ENCODE data around the gene UNKL.

UNKL gene

GRCh38 chr16:1387331-1387730 is 27.2 kb downstream of the UNKL start:
- no peak overlapping the region for H3K4me3 ChIP-seq (ENCODE audit: low read depth, low read length)
- H3K36me3 ChIP-seq (ENCODE audit: control insufficient read depth in 2 of 2, insufficient read depth in 1 of 2, low read length in 2 of 2), result peaks cover 0 to 24% of the 10 kb centered on the region in 2 experiments; a peak in 2 of 3 replicates
- ChIA-PET POLR2A (interaction anchor here (0.5 kb wide), 1 partner anchor 107 kb away, joined by 3 read pairs; no protein-coding TSS in a partner anchor), CTCF (interaction anchor here (0.6 kb wide), 1 partner anchor 25 kb away, joined by 3 read pairs; no protein-coding TSS in a partner anchor)
- no peaks in the 10 kb centered on the region for H3K9me3 ChIP-seq (ENCODE audit: control insufficient read depth, insufficient read depth, low read depth, low read length)
- no peak overlapping the region for H3K27ac ChIP-seq (ENCODE audit: extremely low read depth, low read depth, low read length)
- H3K4me1 ChIP-seq (ENCODE audit: control insufficient read depth, insufficient read depth, low read length), result no peaks in the 10 kb centered on the region
- TF ChIP-seq INSM2 (tag by site-specific recombination; IDR thresholded peaks at IDR 0.05) (no peak), ZNF645 (tag by site-specific recombination; IDR thresholded peaks at IDR 0.05) (no peak), ZNF555 (tag by site-specific recombination; conservative IDR thresholded peaks at IDR 0.05) (no peak), ZNF248 (tag by site-specific recombination; IDR thresholded peaks at IDR 0.05) (no peak), ZNF311 (tag by site-specific recombination; IDR thresholded peaks at IDR 0.05; ENCODE audit: borderline replicate concordance) (no peak), ZNF121 (tag by site-specific recombination; IDR thresholded peaks at IDR 0.05) (no peak), GFI1B (tag by site-specific recombination; IDR thresholded peaks at IDR 0.05) (no peak), ZNF362 (tag by site-specific recombination; IDR thresholded peaks at IDR 0.05) (no peak)

- H3K9me3 ChIP-seq (ENCODE audit: control insufficient read depth, insufficient read depth, low read depth, low read length), result no peaks in the 10 kb centered on the region
- no peak overlapping the region for H3K4me3 ChIP-seq (ENCODE audit: low read depth, low read length)
- peaks cover 0 to 24% of the 10 kb centered on the region in 2 experiments; a peak in 2 of 3 replicates for H3K36me3 ChIP-seq (ENCODE audit: control insufficient read depth in 2 of 2, insufficient read depth in 1 of 2, low read length in 2 of 2)
- ChIA-PET POLR2A (no interaction called here), CTCF (no interaction called here)
- TF ChIP-seq KLF9 (tag by site-specific recombination; IDR thresholded peaks at IDR 0.05; ENCODE audit: low read depth) (no peak), ZNF423 (tag by site-specific recombination; IDR thresholded peaks at IDR 0.05) (no peak), ZBTB21 (tag by site-specific recombination; IDR thresholded peaks at IDR 0.05) (no peak), ZNF518A (tag by site-specific recombination; conservative IDR thresholded peaks at IDR 0.05; ENCODE audit: low read depth) (no peak), ZNF335 (tag by site-specific recombination; conservative IDR thresholded peaks at IDR 0.05) (no peak), KLF10 (tag by site-specific recombination; IDR thresholded peaks at IDR 0.05) (no peak), ZNF529 (tag by site-specific recombination; IDR thresholded peaks at IDR 0.05; ENCODE audit: insufficient replicate concordance) (no peak), ZNF350 (tag by site-specific recombination; IDR thresholded peaks at IDR 0.05) (no peak), ZBTB7A (tag by site-specific recombination; IDR thresholded peaks at IDR 0.05; ENCODE audit: low read depth) (no peak)
- no peak overlapping the region for H3K27ac ChIP-seq (ENCODE audit: extremely low read depth, low read depth, low read length)
- H3K4me1 ChIP-seq (ENCODE audit: control insufficient read depth, insufficient read depth, low read length), result no peaks in the 10 kb centered on the region
Observed at GRCh38 chr16:1385232-1385631, 29.3 kb downstream of the UNKL start.
